H1 (cell line): ENCODE results near the gene MTMR10. TPM values are rescaled to one million over a fixed set of nuclear protein-coding genes. Genes with fewer than 3 reads are reported as not detected.

ENCODE experiments used
- CTBP2 ChIP-seq: IDR thresholded peaks from 2 replicates; pipeline ENCODE4 v1.7.0; 2011; ENCODE audit warnings: borderline replicate concordance, mild to moderate bottlenecking, moderate library complexity, mixed read lengths, low read length; ENCODE audit not compliant: insufficient read depth, insufficient read length
- FOSL1 ChIP-seq: IDR thresholded peaks from 2 replicates; pipeline ENCODE4 v1.6.1; 2011; ENCODE audit warnings: mild to moderate bottlenecking, low read depth, low read length, moderate library complexity; ENCODE audit not compliant: insufficient read depth
- JUND ChIP-seq: IDR thresholded peaks from 2 replicates; pipeline ENCODE4 v1.6.1; 2011; ENCODE audit warnings: mild to moderate bottlenecking, improper control_type of control experiment, low read length
- PHF8 ChIP-seq: fragments of 200-600 bp; sonication (generic); conservative IDR thresholded peaks from 2 replicates; pipeline ENCODE4 v1.7.1; 2012; ENCODE audit warnings: low read depth, mild to moderate bottlenecking, inconsistent platforms, low read length, moderate library complexity
- SAP30 ChIP-seq: fragments of 300-600 bp; sonication (generic); IDR thresholded peaks from 2 replicates; pipeline ENCODE4 v1.7.1; 2012; ENCODE audit warnings: low read length, moderate library complexity, mild to moderate bottlenecking, inconsistent platforms; ENCODE audit not compliant: insufficient read depth, insufficient replicate concordance
- SIX5 ChIP-seq: IDR thresholded peaks from 2 replicates; pipeline ENCODE4 v1.6.1; 2011; ENCODE audit warnings: mild to moderate bottlenecking, low read depth, low read length
- SP2 ChIP-seq: IDR thresholded peaks from 2 replicates; pipeline ENCODE4 v1.6.1; 2012; ENCODE audit warnings: mild to moderate bottlenecking, low read length, inconsistent platforms
- TAF7 ChIP-seq: optimal IDR thresholded peaks from 2 replicates; pipeline ENCODE3; 2011; ENCODE audit warnings: low read depth, mild to moderate bottlenecking, inconsistent platforms, low read length, moderate library complexity, borderline replicate concordance
- TBP ChIP-seq: IDR thresholded peaks from 2 replicates; pipeline ENCODE4 v1.6.1; 2011; ENCODE audit warnings: low read depth, low read length, improper control_type of control experiment
- polyA plus RNA-seq, 7 experiments: library from polyadenylated mRNA; depleted of rRNA in 3 of 7; stranded (reverse) in 5 of 7; unstranded in 2 of 7; fragments of >200 nt in 5 of 7; fragments of 200-250 nt in 2 of 7; gene quantifications; 1 replicate in 5 of 7; 2 replicates in 1 of 7; 4 replicates in 1 of 7; pipeline versions ENCODE4 v1.2.1 to v1.2.3, GENCODE V29; 2011 to 2013; ENCODE audit warnings: missing spikeins in 2 of 7, mixed read lengths in 2 of 7
- total RNA-seq: library from RNA; stranded (reverse); fragmentation: NEBNext Ultra II Directional; extraction: Animal tissue kit (Norgen Biotek cat#: 25700); gene quantifications from 2 replicates; pipeline ENCODE4 v1.2.1, GENCODE V29; 2021

The MTMR10 gene
- total and polyA plus RNA-seq, 2 of the 8 experiments (the other 6 are each of a cell fraction or from before 2014, with no cell fraction given): 3.8 to 13.1 TPM

GRCh38 chr15:30985081-30985531 is 6.3 kb downstream of the MTMR10 start (continued):
- no peak for TF ChIP-seq PHF8
- TF ChIP-seq FOSL1: no peak
- no peak for TF ChIP-seq SIX5
- no peak for TF ChIP-seq SAP30
- TF ChIP-seq TBP: no peak
- no peak for TF ChIP-seq CTBP2
- TF ChIP-seq JUND: no peak
- no peak for TF ChIP-seq SP2
- TF ChIP-seq TAF7: no peak
